ENCODE results near the gene PARN.
"Not testable (repeated sequence)": the region's sequence is repeated elsewhere in the genome, so short reads cannot be mapped to it uniquely, and the experiment has no call there.

PARN gene

DNA sequence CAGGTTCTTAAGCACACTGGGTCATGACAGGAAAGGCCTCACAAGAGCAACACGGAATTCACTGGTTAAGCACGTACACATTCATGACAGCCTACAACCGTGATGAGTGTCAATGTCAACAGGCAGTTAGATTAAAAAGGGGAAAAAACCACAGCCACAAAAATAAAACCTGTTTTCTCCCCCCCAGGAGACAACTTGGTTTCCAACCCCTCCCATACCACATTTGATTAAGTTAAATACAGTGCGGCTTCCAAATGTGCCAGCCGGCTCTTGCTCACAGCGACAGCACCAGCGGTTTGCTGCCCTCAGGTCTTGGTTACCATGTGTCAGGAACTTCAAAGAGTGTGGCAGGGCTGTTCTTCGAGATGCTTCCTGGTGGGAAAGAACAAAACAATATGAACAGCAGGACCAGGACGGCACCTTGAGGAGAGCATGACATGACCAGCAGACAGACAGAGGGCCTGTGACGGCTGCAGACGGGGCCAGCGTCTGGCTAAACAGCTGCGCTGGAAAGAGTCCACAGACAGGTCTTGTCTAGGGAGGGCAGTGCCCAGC, 193.6 kb downstream of the PARN start:
- H3K27ac ChIP-seq, result no peak overlapping the region
- no peaks in the 10 kb centered on the region for H3K4me1 ChIP-seq (ENCODE audit: control insufficient read depth in 1 of 2, insufficient read depth in 1 of 2, low read depth in 1 of 2, low read length in 1 of 2)
- TF ChIP-seq, protein P1, sequence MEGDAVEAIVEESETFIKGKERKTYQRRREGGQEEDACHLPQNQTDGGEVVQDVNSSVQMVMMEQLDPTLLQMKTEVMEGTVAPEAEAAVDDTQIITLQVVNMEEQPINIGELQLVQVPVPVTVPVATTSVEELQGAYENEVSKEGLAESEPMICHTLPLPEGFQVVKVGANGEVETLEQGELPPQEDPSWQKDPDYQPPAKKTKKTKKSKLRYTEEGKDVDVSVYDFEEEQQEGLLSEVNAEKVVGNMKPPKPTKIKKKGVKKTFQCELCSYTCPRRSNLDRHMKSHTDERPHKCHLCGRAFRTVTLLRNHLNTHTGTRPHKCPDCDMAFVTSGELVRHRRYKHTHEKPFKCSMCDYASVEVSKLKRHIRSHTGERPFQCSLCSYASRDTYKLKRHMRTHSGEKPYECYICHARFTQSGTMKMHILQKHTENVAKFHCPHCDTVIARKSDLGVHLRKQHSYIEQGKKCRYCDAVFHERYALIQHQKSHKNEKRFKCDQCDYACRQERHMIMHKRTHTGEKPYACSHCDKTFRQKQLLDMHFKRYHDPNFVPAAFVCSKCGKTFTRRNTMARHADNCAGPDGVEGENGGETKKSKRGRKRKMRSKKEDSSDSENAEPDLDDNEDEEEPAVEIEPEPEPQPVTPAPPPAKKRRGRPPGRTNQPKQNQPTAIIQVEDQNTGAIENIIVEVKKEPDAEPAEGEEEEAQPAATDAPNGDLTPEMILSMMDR (IDR thresholded peaks at IDR 0.05), result no peak
- no peaks in the 10 kb centered on the region for H3K27me3 ChIP-seq
- H3K36me3 ChIP-seq, result peaks cover 5% of the 10 kb centered on the region
- H3K4me3 ChIP-seq (ENCODE audit: low read depth in 1 of 2, low read length in 1 of 2), result no peak overlapping the region
- no peaks in the 10 kb centered on the region for H3K9me3 ChIP-seq

DNA sequence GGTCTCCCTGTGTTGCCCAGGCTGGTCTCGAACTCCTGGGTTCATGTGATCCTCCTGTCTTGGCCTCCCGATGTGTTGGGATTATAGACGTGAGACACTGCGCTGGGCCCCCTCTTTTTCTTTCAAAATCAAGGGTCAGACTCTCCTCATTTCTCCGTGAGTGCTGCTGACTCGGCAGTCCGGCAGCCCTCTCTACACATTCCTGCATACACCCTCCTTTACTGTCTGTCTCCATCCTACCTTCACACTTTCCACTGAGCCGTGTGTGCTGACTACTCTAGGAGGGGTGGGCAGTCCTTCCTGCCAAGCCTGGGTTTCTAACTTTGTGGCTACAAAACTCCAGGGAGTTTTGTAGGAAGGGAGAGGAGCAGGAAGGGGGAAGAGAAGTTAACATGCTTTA, 195.2 kb downstream of the PARN start:
- Histone ChIP-seq H3K36me3 (peaks cover 5% of the 10 kb centered on the region), H3K27me3 (no peaks in the 10 kb centered on the region), H3K4me3 (ENCODE audit: low read depth in 1 of 2, low read length in 1 of 2) (no peak overlapping the region), H3K4me1 (ENCODE audit: control insufficient read depth in 1 of 2, insufficient read depth in 1 of 2, low read depth in 1 of 2, low read length in 1 of 2) (no peaks in the 10 kb centered on the region), H3K9me3 (no peaks in the 10 kb centered on the region), H3K27ac (no peak overlapping the region)
- TF ChIP-seq, protein P1 (IDR thresholded peaks at IDR 0.05), result no peak

DNA sequence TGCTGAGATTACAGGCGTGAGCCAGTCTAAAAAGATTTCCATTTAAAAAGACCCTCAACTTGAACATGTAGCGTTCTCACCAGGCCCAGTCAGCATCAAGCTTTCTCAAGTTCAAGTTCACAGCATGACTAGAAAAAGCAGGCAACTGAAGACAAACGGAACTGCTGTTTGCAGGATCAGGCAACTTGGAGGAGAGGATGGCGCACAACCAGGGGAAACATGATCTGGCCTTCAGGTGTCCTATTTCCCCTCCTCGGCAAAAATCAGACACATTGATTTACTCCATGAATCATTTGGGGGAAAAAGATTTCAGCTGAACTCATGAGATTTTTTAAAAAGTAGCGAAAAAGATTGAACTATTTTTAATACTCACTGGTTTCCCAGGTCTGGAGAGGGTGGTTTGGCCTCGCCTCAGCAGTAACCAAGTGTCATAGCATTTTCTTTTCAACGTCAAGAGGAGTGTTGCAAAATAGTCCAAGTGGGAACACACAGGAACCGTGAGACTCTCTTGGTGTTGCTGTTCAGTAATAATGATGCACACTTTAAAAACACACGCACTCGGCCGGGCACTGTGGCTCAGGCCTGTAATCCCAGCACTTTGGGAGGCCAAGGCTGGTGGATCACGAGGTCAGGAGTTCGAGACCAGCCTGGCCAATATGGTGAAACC, 201.0 kb downstream of the PARN start:
- not testable (repeated sequence) for H3K9me3 ChIP-seq; H3K4me3 ChIP-seq (ENCODE audit: low read depth in 1 of 2, low read length in 1 of 2); H3K27me3 ChIP-seq; H3K4me1 ChIP-seq (ENCODE audit: control insufficient read depth in 1 of 2, insufficient read depth in 1 of 2, low read depth in 1 of 2, low read length in 1 of 2); H3K27ac ChIP-seq; H3K36me3 ChIP-seq

DNA sequence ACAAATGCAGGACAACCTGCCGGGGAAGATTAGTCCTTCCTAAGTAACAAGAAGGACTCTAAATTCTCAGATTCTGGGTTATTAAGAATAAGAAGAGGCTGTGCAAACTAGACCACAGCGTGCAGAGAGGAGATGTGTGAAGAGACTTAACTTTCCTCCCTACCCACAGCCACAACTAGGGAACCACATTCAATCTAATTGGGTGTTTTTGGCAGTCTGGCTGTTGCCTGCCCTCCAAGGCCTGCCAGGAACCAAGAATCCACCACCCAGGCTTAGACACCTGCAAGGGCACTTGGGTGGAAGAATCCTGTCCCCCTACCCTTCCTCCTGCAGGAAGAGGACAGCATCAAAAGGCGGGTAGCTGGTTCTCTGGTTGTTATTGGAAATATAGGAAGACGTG, 202.0 kb downstream of the PARN start:
- no peaks in the 10 kb centered on the region for H3K27me3 ChIP-seq
- TF ChIP-seq, protein P1 (IDR thresholded peaks at IDR 0.05), result no peak
- H3K4me1 ChIP-seq (ENCODE audit: control insufficient read depth in 1 of 2, insufficient read depth in 1 of 2, low read depth in 1 of 2, low read length in 1 of 2), result no peaks in the 10 kb centered on the region
- no peak overlapping the region for H3K27ac ChIP-seq
- H3K9me3 ChIP-seq, result no peaks in the 10 kb centered on the region
- H3K4me3 ChIP-seq (ENCODE audit: low read depth in 1 of 2, low read length in 1 of 2), result no peak overlapping the region
- H3K36me3 ChIP-seq, result no peaks in the 10 kb centered on the region

DNA sequence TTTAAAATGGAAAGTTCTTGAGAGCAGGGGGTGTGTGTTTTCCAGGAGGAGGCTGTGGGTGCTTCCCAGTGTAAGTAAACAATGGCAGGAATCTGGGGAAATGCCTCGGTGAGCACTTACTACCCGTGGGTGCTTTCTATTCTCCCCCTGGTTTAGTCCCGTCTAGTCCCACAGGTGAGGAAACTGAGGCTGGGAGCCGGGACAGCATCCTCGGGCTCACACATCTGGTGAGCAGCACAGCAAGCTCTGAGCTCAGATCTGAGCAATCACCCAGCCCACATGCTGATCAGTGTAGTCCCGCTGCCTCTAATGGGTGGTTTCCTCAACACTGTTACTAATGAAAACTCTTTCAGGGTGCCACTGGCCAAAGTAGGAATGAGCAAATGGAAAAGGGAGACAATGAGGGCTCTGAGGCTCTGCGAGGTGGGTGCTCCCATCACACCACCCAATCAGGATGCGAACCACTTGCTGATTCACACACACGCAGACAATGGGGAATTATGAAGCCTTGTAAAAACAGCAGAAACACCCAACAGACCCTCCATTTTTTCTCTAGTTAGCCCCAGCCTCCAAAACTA, 202.6 kb downstream of the PARN start:
- no peaks in the 10 kb centered on the region for H3K36me3 ChIP-seq
- H3K9me3 ChIP-seq, result no peaks in the 10 kb centered on the region
- TF ChIP-seq, protein P1 (IDR thresholded peaks at IDR 0.05), result no peak
- H3K27me3 ChIP-seq, result no peaks in the 10 kb centered on the region
- H3K4me1 ChIP-seq (ENCODE audit: control insufficient read depth in 1 of 2, insufficient read depth in 1 of 2, low read depth in 1 of 2, low read length in 1 of 2), result no peaks in the 10 kb centered on the region
- H3K4me3 ChIP-seq (ENCODE audit: low read depth in 1 of 2, low read length in 1 of 2), result no peak overlapping the region
- H3K27ac ChIP-seq, result no peak overlapping the region

DNA sequence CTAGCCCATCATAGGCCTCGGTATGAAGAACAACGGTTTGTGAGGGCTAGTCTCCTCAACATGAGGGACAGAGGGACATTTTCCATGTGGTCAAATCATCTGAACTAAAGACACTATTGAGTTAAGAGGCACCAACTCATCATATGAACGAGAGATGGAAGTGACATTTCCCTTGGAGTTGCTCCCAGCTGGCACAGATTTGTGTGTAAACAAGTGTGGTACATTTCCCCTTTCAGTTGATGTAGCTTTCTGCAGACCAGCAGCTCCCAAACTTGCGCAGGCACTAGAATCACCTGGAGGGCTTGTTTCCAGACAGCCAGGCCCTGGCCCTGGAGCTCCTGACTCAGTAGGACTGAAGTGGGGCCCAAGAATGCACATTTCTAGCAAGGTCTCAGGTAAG, 205.5 kb downstream of the PARN start:
- no peaks in the 10 kb centered on the region for H3K36me3 ChIP-seq
- TF ChIP-seq, protein P1 (IDR thresholded peaks at IDR 0.05), result no peak

More for the DNA sequence above, 205.5 kb downstream of the PARN start:
- Histone ChIP-seq H3K9me3 (no peaks in the 10 kb centered on the region), H3K4me3 (ENCODE audit: low read depth in 1 of 2, low read length in 1 of 2) (no peak overlapping the region), H3K4me1 (ENCODE audit: control insufficient read depth in 1 of 2, insufficient read depth in 1 of 2, low read depth in 1 of 2, low read length in 1 of 2) (no peaks in the 10 kb centered on the region), H3K27me3 (no peaks in the 10 kb centered on the region), H3K27ac (no peak overlapping the region)
